Natural killer cell treated with Interleukin-12 subunit alpha and Interleukin-12 subunit beta and Interleukin-15 and Interleukin-18, amount 100 ng/mL, for 72 hours (primary cell): ENCODE results near the gene NRAS. TPM values are rescaled to one million over a fixed set of nuclear protein-coding genes. Genes with fewer than 3 reads are reported as not detected.
"Not testable (repeated sequence)": the region's sequence is repeated elsewhere in the genome, so short reads cannot be mapped to it uniquely, and the experiment has no call there.

Source experiments
- ATAC-seq, 2 donors: fragments of 150-1000 bp; cut with Tn5 transposase in 1 of 2; sonication (Bioruptor Pico), chemical (Tn5 transposase) in 1 of 2; 2 replicates each; pipeline ENCODE4 v1.10.0; 2021
- DNase-seq: peaks from one replicate; pipeline ENCODE4 v3.0.0; 2022; ENCODE audit warnings: low spot score
- H3K27ac Mint-ChIP-seq, 2 donors: 1 replicate in 1 of 2; 2 replicates in 1 of 2; pipeline ENCODE4 v1.8.0; 2022; ENCODE audit warnings: mixed read lengths in 2 of 2, mild to moderate bottlenecking in 1 of 2, moderate library complexity in 1 of 2
- H3K27me3 Mint-ChIP-seq, 2 donors: 1 replicate in 1 of 2; 2 replicates in 1 of 2; pipeline ENCODE4 v1.8.0; 2022; ENCODE audit warnings: mixed read lengths in 2 of 2
- H3K36me3 Mint-ChIP-seq: one replicate; pipeline ENCODE4 v1.8.0; 2022; ENCODE audit warnings: mixed read lengths
- H3K4me1 Mint-ChIP-seq, 2 donors: 1 replicate in 1 of 2; 2 replicates in 1 of 2; pipeline ENCODE4 v1.8.0; 2022; ENCODE audit warnings: low read depth in 2 of 2, mixed read lengths in 2 of 2, mild to moderate bottlenecking in 1 of 2
- H3K4me3 Mint-ChIP-seq: one replicate; pipeline ENCODE4 v1.8.0; 2022; ENCODE audit warnings: mixed read lengths
- H3K9me3 Mint-ChIP-seq: 2 replicates; pipeline ENCODE4 v1.8.0; 2022; ENCODE audit warnings: mixed read lengths
- total RNA-seq, 2 donors: library from RNA; stranded (reverse); gene quantifications; one replicate each; pipeline ENCODE4 v1.2.3, GENCODE V29; 2022

The NRAS gene
- 10 to 100 TPM; 51.9 to 63.2 TPM for total RNA-seq

DNA sequence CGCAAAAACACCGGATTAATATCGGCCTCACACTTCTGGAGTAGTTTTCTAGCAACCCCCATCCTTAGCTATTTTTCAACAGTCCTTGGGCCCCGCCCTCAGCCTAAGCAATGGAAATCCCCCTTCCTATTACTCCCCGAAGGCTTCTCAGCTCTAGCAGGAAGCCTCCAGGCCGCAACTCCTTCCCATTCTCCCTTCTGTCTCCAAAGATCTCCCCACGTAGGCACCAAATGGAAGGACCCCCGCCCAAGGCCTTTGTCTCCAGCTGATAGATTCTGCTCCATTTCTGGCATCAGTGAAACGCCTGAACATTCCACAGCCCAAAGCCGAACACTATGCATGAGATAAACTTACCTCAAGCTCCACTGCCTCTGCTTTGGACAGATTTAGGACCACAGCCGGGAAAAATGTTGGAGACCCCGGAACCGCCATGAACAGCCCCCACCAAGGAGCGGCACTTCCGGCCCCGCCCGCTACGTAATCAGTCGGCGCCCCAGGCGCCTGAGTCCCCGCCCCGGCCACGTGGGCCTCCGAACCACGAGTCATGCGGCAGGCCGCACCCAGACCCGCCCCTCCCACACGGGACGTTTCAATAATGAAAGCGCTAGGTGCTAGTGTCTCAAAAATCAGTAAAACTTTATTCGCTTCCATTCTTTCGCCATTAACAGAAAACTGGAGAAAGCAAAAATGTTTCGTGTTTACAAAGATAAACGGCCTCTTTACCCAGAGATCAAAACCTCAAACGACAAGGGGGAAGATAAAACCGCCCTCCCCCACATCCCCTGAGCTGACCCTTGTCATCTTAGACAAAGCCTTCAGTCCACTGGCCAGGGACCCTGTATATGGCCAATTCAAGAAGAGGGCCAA lies at the start of gene NRAS:
TSS of gene NRAS (minus strand) at position 468 of the 867 bp plus-strand sequence. CDS start 611 bp downstream, outside the sequence.
- Mint-ChIP-seq H3K9me3 (no peaks in the 10 kb centered on the region), H3K4me1 (peaks cover 24 to 35% of the 10 kb centered on the region in 2 donors), H3K27me3 (no peaks in the 10 kb centered on the region), H3K36me3 (peaks cover 46% of the 10 kb centered on the region), H3K27ac (peak within 1 kb of the TSS; percentile 99 to 100), H3K4me3 (peak within 1 kb of the TSS; percentile 100)
- DNase-seq: peak; percentile 98
- peak; percentile 99 for ATAC-seq

DNA sequence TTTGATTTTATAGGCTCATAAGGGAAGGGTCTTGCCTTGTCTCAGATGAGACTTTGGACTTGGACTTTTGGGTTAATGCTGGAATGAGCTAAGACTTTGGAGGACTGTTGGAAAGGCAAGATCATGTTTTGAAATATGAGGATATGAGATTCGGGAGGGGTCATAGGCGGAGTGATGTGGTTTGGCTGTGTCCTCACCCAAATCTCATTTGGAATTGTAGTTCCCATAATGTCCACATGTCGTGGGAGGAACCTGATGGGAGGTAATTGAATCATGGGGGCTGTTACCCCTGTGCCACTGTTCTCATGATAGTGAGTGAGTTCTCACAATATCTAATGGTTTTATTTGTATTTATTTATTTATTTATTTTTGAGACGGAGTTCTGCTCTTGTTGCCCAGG lies 48.1 kb upstream of the NRAS start:
- H3K4me3 Mint-ChIP-seq: no peak overlapping the region
- no peaks in the 10 kb centered on the region for H3K27me3 Mint-ChIP-seq
- no peaks in the 10 kb centered on the region for H3K9me3 Mint-ChIP-seq
- no peak for ATAC-seq
- no peaks in the 10 kb centered on the region for H3K4me1 Mint-ChIP-seq
- DNase-seq: no peak
- peaks cover 12% of the 10 kb centered on the region for H3K36me3 Mint-ChIP-seq
- no peak overlapping the region for H3K27ac Mint-ChIP-seq

DNA sequence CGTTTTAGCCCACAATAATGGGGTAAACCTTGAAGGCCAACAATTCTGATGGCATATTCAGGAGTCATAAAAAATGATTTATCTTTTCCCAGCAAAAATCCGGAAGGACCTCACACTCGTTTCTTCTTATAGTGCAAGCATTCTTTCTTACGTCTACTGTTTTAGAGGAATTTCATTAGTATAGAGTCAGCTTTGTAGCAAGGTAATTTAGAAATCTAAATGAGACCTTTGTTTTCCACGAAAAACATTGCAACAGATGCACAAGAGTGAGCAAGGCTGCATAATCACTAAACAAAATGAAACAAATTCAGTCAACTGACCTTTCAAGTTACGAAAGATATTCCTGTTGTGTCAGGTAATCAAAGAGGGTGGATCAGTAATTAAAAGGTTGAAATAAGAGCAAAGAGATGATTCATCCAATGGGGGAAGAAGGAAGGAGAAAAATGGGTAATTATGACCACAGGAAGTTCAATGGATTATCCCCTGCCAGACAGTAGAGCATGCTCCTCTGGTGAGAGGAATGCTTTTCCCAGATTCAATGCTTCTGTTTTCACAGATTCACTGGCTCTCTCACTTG lies 41.8 kb upstream of the NRAS start:
- peak overlapping the region; percentile 91 for H3K4me3 Mint-ChIP-seq
- ATAC-seq: no peak
- peak overlapping the region; percentile 98 to 100 for H3K27ac Mint-ChIP-seq
- no peaks in the 10 kb centered on the region for H3K27me3 Mint-ChIP-seq
- peaks cover 3% of the 10 kb centered on the region for H3K9me3 Mint-ChIP-seq
- H3K4me1 Mint-ChIP-seq: peaks cover 42 to 43% of the 10 kb centered on the region in 2 donors
- H3K36me3 Mint-ChIP-seq: peaks cover 18% of the 10 kb centered on the region
- DNase-seq: no peak

DNA sequence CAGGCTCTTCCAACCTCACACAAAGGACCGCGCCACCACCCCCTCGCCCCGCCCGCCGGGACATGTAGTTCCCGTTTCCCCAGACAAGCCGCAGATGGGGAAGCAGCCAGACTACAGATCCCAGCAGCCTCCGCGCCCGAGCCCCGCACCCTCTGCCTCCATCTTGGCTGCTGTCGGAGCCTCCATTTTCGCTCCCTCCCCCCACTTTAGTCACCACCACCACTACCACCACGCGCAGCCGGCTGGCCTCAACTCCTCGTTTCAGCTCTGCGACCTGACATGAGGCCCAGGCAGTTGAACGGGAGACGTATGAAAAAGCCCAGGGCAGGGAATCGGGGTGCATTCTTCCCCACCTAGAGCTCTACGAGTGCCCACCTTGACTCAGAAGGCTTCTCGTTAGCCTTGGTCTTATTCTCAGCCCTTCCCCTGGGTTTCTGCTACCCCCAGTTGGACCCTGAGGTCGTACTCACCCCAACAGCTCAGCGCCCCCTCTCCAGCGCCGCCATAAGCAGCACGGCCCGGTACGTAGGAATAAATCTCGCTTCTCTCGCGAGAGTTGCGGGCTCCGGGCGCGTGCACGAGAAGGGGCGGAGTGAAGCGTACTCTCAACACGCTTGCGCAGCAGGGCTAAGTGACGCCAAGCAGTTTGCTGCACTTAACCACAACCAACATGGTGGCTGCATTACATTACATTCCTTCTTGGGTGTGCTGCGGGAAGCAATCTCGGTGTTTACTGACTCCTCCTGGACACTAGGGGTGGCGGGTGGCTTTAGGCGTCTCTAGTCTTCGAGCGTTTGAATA lies 41.1 kb upstream of the NRAS start, which contains the start of gene CSDE1:
TSS of gene CSDE1 (minus strand) at position 530 of the 801 bp plus-strand sequence. CDS start 18,094 bp downstream, outside the sequence.
- H3K27ac Mint-ChIP-seq: peak within 1 kb of the TSS; percentile 98 to 100
- peaks cover 43% of the 10 kb centered on the region in 2 donors for H3K4me1 Mint-ChIP-seq
- DNase-seq (peak; percentile 97), ATAC-seq (peak; percentile 94 to 95)
- H3K36me3 Mint-ChIP-seq: peaks cover 13% of the 10 kb centered on the region
- H3K27me3 Mint-ChIP-seq: no peaks in the 10 kb centered on the region
- peak within 1 kb of the TSS; percentile 91 for H3K4me3 Mint-ChIP-seq
- peaks cover 3% of the 10 kb centered on the region for H3K9me3 Mint-ChIP-seq

DNA sequence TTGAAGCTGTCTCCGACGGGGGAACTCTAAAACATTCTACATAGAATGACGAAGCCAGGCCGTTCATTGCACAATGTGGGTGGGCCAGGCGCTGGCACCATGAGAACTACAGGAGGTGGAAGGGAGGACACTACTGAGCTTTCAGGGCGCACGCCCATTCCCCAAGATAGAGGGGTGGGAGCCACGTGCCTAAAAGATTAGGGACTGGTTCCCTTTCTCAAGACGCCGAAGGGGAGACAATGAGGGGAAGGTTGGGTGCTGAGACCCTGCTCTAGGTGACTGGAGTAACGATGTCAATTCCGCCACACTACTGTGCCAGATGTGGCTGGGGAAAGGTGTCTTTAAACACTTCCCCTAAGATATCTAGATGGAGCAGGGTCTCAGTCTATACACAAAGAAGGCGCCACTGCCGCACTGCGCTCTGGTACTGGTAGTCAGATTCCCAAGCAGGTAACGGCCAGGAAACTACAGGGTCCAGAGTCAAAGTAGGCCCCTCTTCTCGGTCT lies 40.4 kb upstream of the NRAS start:
- Mint-ChIP-seq H3K4me3 (peak overlapping the region; percentile 91), H3K27ac (peak overlapping the region; percentile 98 to 100), H3K9me3 (peaks cover 3% of the 10 kb centered on the region), H3K27me3 (no peaks in the 10 kb centered on the region), H3K36me3 (peaks cover 13% of the 10 kb centered on the region), H3K4me1 (peaks cover 49 to 50% of the 10 kb centered on the region in 2 donors)
- DNase-seq (no peak), ATAC-seq (peak in 1 of 2 donors; percentile 31)

DNA sequence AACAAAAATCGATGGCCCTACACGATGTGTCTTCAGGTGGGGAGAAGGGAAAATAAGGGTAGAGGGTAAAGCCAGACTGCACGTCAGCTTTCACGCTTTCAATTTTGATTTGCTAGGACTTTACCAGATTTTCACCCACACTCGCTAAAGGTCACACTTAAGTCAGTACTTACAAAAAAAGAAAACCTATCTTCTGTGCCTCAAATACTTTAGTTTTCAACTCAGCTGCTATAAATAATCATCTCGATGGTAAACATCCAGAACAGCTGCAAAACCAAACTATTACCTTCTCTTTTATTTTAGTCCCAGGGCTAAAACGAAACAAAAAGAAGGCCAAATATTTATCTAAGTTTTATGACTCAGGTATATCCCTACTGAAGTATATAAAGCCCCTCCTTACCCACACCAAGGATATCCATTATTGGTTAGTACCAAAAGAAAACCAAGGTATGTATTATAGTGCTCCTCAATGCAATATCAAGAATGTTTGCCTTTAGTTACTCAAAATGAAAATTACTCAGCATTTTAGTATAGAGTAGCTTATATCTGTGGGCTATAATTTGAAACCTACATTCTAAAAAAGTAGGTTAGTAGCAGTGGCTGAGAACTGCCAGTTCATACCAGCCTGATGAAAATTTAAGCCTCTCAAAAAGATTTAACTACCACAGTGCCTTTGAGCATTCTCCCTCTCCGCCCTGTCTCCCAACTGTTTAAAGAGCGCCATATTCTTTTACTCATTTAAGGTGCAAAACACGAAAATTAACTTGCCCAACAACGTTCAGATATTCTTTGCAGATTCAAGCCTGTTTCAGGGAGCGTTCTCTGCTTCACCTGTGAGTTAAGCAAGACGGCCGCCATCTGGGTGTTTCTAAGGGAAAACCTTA lies 39.7 kb upstream of the NRAS start:
- peak overlapping the region; percentile 98 to 100 for H3K27ac Mint-ChIP-seq
- ATAC-seq: peak; percentile 8 to 13
- peaks cover 57% of the 10 kb centered on the region in 2 donors for H3K4me1 Mint-ChIP-seq
- peaks cover 3% of the 10 kb centered on the region for H3K9me3 Mint-ChIP-seq
- H3K27me3 Mint-ChIP-seq: no peaks in the 10 kb centered on the region
- no peak for DNase-seq
- peaks cover 13% of the 10 kb centered on the region for H3K36me3 Mint-ChIP-seq
- peak overlapping the region; percentile 91 for H3K4me3 Mint-ChIP-seq

DNA sequence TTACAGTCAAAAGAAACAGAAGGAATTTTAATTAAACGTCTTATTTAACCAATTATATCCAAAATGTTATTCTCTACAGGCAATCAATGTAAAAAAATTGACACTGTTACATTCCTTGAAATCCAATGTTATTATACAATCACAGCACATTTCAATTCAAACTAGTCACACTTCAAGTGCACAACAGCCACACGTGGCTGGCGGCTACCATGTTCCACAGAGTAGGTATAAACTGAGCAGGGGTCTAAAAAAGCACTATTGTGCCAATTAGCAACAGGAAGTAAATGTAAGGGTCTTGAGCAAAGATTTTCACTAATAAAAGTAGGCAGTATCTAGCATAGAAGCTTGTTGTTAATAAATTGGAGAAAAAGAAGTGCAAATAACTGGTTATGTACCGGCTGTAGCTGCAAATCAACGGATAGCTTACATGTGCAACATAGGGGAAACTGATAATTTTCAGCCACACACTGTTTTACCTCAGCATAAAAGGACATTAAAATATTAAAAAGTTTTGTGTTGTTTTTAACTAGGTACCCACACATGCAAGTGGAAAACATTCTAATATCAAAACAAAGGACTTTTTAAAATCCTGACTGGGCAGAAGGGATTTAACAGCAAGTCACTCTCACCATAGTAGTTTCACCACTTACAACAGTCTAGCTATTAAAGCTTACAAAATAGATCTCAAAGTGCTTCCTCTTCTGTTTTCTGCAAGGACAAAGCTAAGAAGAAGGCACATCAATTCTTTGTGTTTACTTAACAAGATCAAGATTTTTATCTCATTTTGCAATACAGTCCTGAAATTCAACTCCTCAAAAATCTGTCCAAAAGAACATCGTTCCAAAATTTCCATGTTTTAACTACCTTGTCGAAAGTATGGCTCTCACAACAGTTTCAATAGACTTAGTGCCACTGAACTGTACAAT lies 38.7 kb upstream of the NRAS start:
- peak overlapping the region; percentile 98 to 100 for H3K27ac Mint-ChIP-seq
- no peaks in the 10 kb centered on the region for H3K27me3 Mint-ChIP-seq
- peaks cover 13% of the 10 kb centered on the region for H3K36me3 Mint-ChIP-seq
- peaks cover 3% of the 10 kb centered on the region for H3K9me3 Mint-ChIP-seq
- no peak for DNase-seq
- no peak for ATAC-seq
- H3K4me3 Mint-ChIP-seq: peak overlapping the region; percentile 91
- H3K4me1 Mint-ChIP-seq: peaks cover 61 to 66% of the 10 kb centered on the region in 2 donors

DNA sequence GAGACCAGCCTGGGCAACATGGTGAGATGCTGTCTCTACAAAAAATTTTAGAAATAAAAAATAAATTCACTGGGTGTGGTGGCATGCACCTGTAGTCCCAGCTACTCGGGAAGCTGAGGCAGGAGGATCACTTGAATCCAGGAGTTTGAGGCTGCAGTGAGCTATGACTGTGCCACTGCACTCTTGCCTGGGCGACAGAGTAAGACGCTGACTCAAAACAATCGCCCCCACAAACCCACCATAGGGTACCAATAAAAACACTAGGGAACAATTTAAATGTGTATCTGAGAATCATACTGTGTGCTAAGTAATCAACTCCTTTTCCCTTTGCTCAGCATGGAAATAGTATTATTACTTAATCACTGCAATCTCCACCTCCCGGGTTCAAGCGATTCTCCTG lies 37.1 kb upstream of the NRAS start:
- H3K4me1 Mint-ChIP-seq: peaks cover 74 to 79% of the 10 kb centered on the region in 2 donors
- H3K4me3 Mint-ChIP-seq: peak overlapping the region; percentile 91
- peak overlapping the region in 1 of 2 donors; percentile 38 for H3K27ac Mint-ChIP-seq
- not testable (repeated sequence) for H3K9me3 Mint-ChIP-seq, DNase-seq, ATAC-seq, H3K27me3 Mint-ChIP-seq
- H3K36me3 Mint-ChIP-seq: peaks cover 20% of the 10 kb centered on the region

DNA sequence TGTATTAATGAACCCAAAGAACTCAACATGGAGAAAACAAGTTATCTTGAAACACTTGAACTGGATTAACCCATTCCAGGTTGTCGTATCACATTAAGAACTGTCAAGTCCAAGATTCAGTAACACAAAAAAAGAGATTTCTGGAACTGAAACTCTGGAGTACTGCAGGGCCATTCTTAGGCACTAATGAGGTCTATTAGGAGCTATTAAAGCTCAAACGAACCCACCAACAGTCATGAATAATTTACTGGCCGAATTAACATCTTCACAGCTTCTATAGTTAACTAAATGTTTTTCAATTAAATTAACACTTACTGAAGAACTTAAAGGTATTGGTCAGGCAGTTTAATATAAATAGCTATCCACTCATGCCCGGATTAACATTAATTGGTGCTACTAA lies 36.6 kb upstream of the NRAS start:
- DNase-seq: no peak
- no peaks in the 10 kb centered on the region for H3K9me3 Mint-ChIP-seq
- H3K4me1 Mint-ChIP-seq: peaks cover 74 to 79% of the 10 kb centered on the region in 2 donors
- no peak overlapping the region for H3K27ac Mint-ChIP-seq
- H3K4me3 Mint-ChIP-seq: no peak overlapping the region
- no peaks in the 10 kb centered on the region for H3K27me3 Mint-ChIP-seq
- no peak for ATAC-seq
- H3K36me3 Mint-ChIP-seq: peaks cover 21% of the 10 kb centered on the region

DNA sequence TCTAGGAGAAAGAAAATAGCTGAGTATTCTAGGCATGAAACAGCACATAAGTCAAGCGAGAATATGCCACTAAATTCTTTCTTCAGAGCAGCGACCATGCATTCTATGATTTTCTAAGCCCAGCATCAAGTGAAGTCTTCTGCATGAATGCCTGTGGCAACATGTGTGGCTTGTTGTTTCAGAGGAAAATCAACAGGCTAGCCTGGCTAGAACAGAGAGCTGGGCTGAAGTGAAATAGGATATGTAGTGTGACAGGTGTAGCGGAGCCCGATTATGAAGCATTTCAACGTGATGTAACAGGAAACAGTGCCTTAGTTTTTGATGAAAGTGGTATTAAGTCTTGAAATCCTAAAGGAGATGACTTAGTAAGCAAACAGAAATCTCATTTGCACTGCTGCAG lies 34.2 kb upstream of the NRAS start:
- Mint-ChIP-seq H3K27ac (no peak overlapping the region), H3K4me3 (no peak overlapping the region), H3K27me3 (no peaks in the 10 kb centered on the region), H3K36me3 (peaks cover 29% of the 10 kb centered on the region), H3K4me1 (peaks cover 74 to 84% of the 10 kb centered on the region in 2 donors), H3K9me3 (no peaks in the 10 kb centered on the region)
- no peak for ATAC-seq
- no peak for DNase-seq

DNA sequence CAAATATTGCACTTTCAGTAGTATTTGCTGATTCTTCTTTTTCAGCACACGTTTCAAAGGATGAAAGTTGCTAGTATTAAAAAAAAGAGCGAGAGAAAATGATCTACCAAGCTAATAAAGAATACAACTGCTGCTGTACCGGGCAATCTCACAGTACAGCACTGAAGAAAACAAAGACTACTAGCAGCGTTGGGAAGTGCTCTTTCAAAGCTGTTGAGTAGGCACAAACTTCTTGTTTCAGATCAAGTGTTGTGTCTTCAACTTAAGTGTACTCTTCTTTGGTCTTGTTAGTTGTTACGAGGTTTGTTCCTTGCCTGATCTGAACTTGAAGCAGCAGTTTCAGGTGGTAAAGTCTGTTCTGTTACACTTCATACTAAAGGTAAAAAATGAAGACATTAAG lies 33.3 kb upstream of the NRAS start:
- no peaks in the 10 kb centered on the region for H3K9me3 Mint-ChIP-seq
- H3K4me1 Mint-ChIP-seq: peaks cover 69 to 82% of the 10 kb centered on the region in 2 donors
- no peak overlapping the region for H3K27ac Mint-ChIP-seq
- DNase-seq (no peak), ATAC-seq (no peak)
- H3K36me3 Mint-ChIP-seq: peaks cover 31% of the 10 kb centered on the region
- H3K4me3 Mint-ChIP-seq: no peak overlapping the region
- no peaks in the 10 kb centered on the region for H3K27me3 Mint-ChIP-seq
